Osteoblast (primary cell): ENCODE results near the gene WNK2. TPM values are rescaled to one million over a fixed set of nuclear protein-coding genes. Genes with fewer than 3 reads are reported as not detected.
A peak's percentile ranks its signal among the peaks of the same experiment; 100 is the strongest.

Experiments used
- DNase-seq: peaks from one replicate; pipeline ENCODE4 v3.0.0; 2011; ENCODE audit warnings: low spot score, mixed read lengths; ENCODE audit not compliant: insufficient read length; ENCODE audit errors: missing footprints
- H2AFZ ChIP-seq: 2 replicates; pipeline ENCODE4 v1.6.0; 2011; ENCODE audit warnings: mild to moderate bottlenecking, low read length
- H3K27ac ChIP-seq: 2 replicates; pipeline ENCODE4 v1.5.1; 2011; ENCODE audit warnings: mild to moderate bottlenecking, low read depth, low read length, moderate library complexity
- H3K27me3 ChIP-seq: 2 replicates; pipeline ENCODE4 v1.6.0; 2012; ENCODE audit warnings: mild to moderate bottlenecking, control low read depth, inconsistent platforms, low read length, moderate library complexity; ENCODE audit not compliant: insufficient read depth
- H3K36me3 ChIP-seq: 2 replicates; pipeline ENCODE4 v1.5.1; 2011; ENCODE audit warnings: mild to moderate bottlenecking, low read length, control low read depth, moderate library complexity; ENCODE audit not compliant: insufficient read depth
- H3K4me1 ChIP-seq: 2 replicates; pipeline ENCODE4 v1.5.1; 2011; ENCODE audit warnings: mild to moderate bottlenecking, low read length, control low read depth, moderate library complexity; ENCODE audit not compliant: insufficient read depth
- H3K4me2 ChIP-seq: 2 replicates; pipeline ENCODE4 v1.6.0; 2011; ENCODE audit warnings: mild to moderate bottlenecking, low read length; ENCODE audit not compliant: insufficient read depth
- H3K4me3 ChIP-seq: fragments of 200-600 bp; sonication (generic); 3 replicates; pipeline ENCODE4 v1.5.1; 2012; ENCODE audit warnings: mild to moderate bottlenecking, low read length, inconsistent platforms; ENCODE audit not compliant: insufficient read depth
- H3K79me2 ChIP-seq: 2 replicates; pipeline ENCODE4 v1.6.0; 2012; ENCODE audit warnings: mild to moderate bottlenecking, low read length, control low read depth, inconsistent platforms; ENCODE audit not compliant: insufficient read depth
- H3K9me3 ChIP-seq: 2 replicates; pipeline ENCODE4 v1.5.1; 2011; ENCODE audit warnings: low read depth, low read length, control low read depth
- H4K20me1 ChIP-seq: 2 replicates; pipeline ENCODE4 v1.6.0; 2012; ENCODE audit warnings: mild to moderate bottlenecking, low read length, control low read depth; ENCODE audit not compliant: insufficient read depth
- CTCF ChIP-seq: IDR thresholded peaks from 2 replicates; pipeline ENCODE4 v1.5.1; 2011; ENCODE audit warnings: mild to moderate bottlenecking, low read depth, low read length, moderate library complexity; ENCODE audit errors: extremely low read depth
- total RNA-seq: library from RNA; depleted of rRNA; stranded (reverse); fragments of >200 nt; gene quantifications from 2 replicates; pipeline ENCODE4 v1.2.3, GENCODE V29; 2012

Gene WNK2
- total RNA-seq, 1 donor = not detected

- no peaks in the 10 kb centered on the region for H3K9me3 ChIP-seq
- no peaks in the 10 kb centered on the region for H3K27me3 ChIP-seq
- H3K79me2 ChIP-seq = no peaks in the 10 kb centered on the region
- H3K4me2 ChIP-seq = no peak overlapping the region
- TF ChIP-seq CTCF = no peak
- H2AFZ ChIP-seq = no peak overlapping the region
- no peaks in the 10 kb centered on the region for H3K36me3 ChIP-seq
- H4K20me1 ChIP-seq = no peaks in the 10 kb centered on the region
- no peaks in the 10 kb centered on the region for H3K4me1 ChIP-seq
- H3K4me3 ChIP-seq = no peak overlapping the region
- peak; percentile 58 for DNase-seq
- no peak overlapping the region for H3K27ac ChIP-seq
Measured at GRCh38 chr9:93192721-93193387, 8.9 kb downstream of the WNK2 start.

GRCh38 chr9:93193388-93194220 lies 9.7 kb downstream of the WNK2 start:
- Histone ChIP-seq H2AFZ (no peak overlapping the region), H3K4me1 (no peaks in the 10 kb centered on the region), H3K27me3 (no peaks in the 10 kb centered on the region), H3K27ac (no peak overlapping the region), H3K4me3 (no peak overlapping the region), H3K79me2 (no peaks in the 10 kb centered on the region), H3K4me2 (no peak overlapping the region), H3K9me3 (no peaks in the 10 kb centered on the region), H3K36me3 (no peaks in the 10 kb centered on the region), H4K20me1 (no peaks in the 10 kb centered on the region)
- TF ChIP-seq CTCF = no peak
- peak; percentile 84 for DNase-seq

- DNase-seq = no peak
- Histone ChIP-seq H3K4me1 (no peaks in the 10 kb centered on the region), H3K27ac (no peak overlapping the region), H3K4me3 (no peak overlapping the region), H3K27me3 (no peaks in the 10 kb centered on the region), H3K9me3 (no peaks in the 10 kb centered on the region), H3K36me3 (no peaks in the 10 kb centered on the region), H3K4me2 (no peak overlapping the region), H4K20me1 (no peaks in the 10 kb centered on the region), H3K79me2 (no peaks in the 10 kb centered on the region), H2AFZ (no peak overlapping the region)
- TF ChIP-seq CTCF = no peak
Measured at GRCh38 chr9:93194221-93194625, 10.3 kb downstream of the WNK2 start.

GRCh38 chr9:93194641-93195040 lies 10.7 kb downstream of the WNK2 start:
- no peaks in the 10 kb centered on the region for H3K27me3 ChIP-seq
- no peaks in the 10 kb centered on the region for H3K9me3 ChIP-seq
- DNase-seq = no peak
- H4K20me1 ChIP-seq = no peaks in the 10 kb centered on the region
- no peaks in the 10 kb centered on the region for H3K4me1 ChIP-seq
- TF ChIP-seq CTCF = no peak
- no peak overlapping the region for H3K4me3 ChIP-seq
- no peak overlapping the region for H3K4me2 ChIP-seq
- no peaks in the 10 kb centered on the region for H3K36me3 ChIP-seq
- H3K27ac ChIP-seq = no peak overlapping the region
- no peaks in the 10 kb centered on the region for H3K79me2 ChIP-seq
- H2AFZ ChIP-seq = no peak overlapping the region
